ENCODE measurements around the gene BMP10.

BMP10 gene

GRCh38 chr2:68847751-68848150 is 23.4 kb downstream of the BMP10 start:
- DNase-seq = no peak

GRCh38 chr2:68846091-68846490 is 25.1 kb downstream of the BMP10 start:
- no peak for DNase-seq

DNA sequence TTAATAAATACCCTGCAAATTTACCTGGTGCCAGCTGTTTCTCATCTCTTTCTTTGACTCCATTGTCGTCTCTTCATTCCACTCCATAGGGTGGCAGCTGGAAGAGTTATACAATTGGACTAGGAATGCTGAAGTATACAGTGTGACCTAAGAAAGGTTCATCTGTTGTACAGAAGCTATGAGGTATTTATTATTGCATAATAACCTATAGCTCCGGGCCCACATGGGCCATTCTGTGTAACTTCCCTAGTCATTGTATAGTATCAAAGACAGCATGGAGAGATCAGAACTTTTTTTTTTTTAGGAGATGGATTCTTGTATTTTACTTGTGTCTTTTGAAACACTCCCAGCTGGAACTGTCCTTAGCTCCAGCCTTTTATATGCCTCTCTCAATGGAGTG is 26.2 kb downstream of the BMP10 start:
- DNase-seq = no peak

- no peak for DNase-seq
These were observed 31.9 kb downstream of the BMP10 start for GRCh38 chr2:68839260-68839833.

GRCh38 chr2:68838641-68839040 is 32.6 kb downstream of the BMP10 start:
- DNase-seq = no peak

DNA sequence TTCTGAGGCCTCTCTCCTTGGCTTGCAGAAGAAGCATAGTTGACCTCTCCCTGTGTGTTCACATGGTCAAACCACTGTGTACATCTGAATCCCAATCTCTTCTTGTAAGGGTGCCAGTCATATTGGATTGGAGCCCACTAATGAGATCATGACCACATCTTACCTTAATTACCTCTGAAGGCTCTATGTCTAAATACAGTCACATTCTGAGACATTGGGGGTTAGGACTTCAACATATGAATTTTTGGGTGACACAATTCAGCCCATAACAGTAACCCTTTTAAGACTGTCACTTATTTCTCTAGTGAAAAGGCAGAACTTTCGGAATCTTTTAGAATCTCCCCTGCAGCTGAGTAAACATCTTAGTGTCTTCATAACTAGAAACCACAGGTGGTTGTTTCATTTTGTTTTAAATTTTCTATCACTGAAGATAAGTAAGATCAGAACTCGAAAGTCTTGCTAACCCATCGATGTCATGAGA is 33.3 kb downstream of the BMP10 start:
- no peak for DNase-seq

DNA sequence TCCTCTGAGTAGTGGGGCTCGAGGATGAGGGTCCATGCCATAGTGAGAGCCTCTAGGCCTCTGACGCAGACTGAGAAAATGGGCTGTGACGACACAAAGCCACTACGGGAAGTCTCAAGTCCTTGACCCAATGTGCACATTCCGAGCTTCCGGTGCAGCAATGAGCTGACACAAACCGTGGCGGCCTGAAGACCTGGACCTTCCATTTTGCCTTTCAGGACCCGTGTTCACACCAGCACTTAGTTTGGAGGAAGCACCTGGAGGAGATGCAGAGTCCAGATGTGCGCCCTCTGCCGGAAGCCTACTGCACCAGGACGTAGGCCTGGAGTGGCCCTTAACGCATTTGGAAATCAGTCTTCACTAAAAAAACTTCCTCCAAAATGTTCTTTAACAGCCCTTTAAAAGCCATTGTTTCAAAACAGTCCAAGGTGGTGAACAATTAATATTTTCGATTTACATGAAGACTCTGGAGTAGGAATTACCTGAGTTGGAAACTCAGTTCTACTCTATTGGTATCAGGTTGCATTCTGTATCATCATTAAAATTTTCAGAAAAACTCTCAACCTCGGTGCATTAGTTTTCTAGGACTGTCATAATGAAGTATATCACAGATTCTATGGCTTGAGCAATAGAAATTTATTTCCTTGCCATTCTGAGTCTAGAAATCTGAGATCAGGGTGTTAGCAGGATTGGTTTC is 33.9 kb downstream of the BMP10 start:
- DNase-seq = no peak

DNA sequence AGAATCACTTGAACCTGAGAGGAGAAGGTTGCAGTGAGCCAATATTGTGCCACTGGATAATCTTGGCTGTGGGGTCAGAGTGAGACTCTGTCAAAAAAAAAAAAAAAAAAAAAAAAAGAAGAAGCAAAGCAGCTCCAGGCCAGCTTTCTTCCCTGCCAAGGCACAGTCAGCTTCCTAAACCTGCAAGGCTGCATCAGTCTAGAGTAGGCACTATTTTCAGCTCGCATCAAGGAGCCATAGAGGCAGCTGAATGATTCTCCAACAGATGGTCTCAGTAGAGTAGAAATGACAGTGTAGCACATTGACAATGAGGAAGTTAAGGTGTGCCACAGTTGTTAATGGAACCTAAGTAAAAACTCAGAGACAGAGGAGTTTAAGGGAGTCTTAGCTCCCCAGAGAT is 35.6 kb downstream of the BMP10 start:
- no peak for DNase-seq

- DNase-seq = no peak
These were observed 36.3 kb downstream of the BMP10 start for GRCh38 chr2:68834737-68835376.

- no peak for DNase-seq
These were observed 38.0 kb downstream of the BMP10 start for GRCh38 chr2:68833162-68833561.

GRCh38 chr2:68832233-68832869 is 38.8 kb downstream of the BMP10 start:
- DNase-seq = no peak

- no peak for DNase-seq
These were observed 39.4 kb downstream of the BMP10 start for GRCh38 chr2:68831686-68832232.

DNA sequence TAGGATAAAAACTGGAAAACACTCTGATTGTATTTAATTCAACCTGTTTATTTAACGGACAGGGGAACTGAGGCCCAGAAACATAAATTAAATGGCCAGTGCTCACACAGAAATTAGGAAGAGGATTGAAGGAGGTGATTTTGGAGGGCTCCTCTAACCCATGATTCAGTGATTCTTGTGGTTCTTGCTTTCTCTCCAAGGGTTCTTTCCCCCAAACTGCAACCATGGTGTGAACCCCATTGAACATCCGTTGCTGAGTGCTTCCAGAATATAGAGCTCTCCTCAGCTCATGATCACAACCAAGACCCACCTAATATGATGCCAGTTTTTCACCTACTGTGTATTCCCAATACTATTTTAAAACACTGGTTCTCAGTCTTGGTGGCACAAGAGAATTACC is 41.4 kb downstream of the BMP10 start:
- no peak for DNase-seq

DNA sequence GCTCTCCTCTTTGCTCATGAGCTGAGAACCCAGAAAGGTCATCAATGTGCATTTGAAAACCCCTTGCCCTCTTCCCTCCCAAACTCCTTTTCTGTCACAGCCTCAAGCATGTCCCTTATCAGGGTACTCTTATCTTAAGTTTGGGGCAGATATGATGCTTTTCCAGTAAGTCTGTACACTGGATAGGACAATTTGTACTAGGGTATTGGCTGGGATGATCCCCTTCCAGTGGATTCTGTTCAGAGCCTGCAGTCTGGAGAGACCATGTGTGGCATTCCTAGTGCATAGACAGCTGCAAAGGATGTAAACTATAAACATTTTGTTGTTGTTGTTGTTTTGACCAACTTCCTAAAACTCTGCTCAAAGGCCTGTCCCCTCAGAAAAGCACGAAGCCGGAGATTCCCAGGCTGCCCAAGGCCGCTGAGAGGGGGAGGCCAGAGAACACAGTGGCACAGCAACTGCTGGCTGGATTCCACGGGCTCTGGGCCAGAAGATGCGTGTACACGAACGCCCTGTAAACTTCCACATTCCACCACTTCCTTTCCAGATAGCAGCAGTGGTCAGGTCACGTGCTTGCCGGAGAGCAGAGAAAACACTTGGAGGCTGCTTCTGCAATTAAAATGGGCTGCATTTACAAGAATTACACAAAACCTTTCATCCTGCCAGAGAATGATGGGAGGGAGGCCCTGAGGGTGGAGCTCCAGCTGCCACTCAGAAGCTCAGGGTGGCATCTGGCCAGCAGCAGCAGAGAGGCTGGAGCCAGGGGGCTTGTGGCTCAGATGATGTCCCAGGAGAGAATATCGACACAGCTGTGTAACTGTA is 42.1 kb downstream of the BMP10 start:
- DNase-seq = no peak

GRCh38 chr2:68827666-68828065 is 43.5 kb downstream of the BMP10 start:
- no peak for DNase-seq

GRCh38 chr2:68825866-68826265 is 45.3 kb downstream of the BMP10 start:
- DNase-seq = no peak

DNA sequence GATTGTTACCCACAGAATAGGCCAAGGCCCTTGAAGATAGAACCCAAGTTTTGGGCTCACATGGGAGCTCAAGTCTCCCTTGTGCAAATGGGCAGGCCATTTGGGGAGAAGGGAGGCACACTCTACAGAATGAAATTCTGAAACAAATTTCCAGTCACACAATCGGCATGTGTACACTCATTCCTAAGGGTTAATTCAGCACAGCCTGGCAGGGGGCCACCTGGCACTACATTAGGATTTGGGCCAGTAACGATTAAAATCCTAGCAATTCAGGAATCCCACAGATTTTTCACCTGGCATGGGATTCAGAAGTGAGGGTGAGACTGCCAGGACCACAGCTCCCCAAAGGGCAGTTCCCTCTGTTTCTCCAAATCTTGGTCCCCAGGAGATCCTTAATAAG is 46.4 kb downstream of the BMP10 start:
- no peak for DNase-seq

DNA sequence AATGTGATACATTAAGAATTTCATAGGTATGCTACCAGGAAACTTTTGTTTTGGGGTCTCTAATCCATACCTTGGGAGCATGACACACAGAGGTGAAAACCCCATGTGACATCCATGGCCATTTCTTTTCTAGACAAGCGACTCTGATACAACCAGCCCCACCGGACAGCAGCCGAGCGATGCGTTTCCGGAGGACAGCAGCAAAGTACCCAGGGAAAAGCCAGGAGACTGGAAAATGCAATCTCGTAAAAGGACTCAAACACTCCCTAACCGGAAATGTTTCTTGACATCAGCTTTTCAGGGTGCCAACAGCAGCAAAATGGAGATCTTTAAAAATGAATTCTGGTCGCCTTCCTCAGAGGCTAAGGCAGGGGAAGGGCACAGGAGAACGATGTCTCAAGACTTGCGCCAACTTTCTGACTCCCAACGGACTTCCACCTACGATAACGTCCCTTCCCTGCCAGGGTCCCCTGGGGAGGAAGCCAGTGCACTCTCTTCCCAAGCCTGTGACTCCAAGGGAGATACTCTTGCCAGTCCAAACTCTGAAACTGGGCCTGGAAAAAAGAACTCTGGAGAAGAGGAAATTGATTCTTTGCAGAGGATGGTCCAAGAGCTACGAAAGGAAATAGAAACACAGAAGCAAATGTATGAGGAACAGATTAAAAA is 48.9 kb downstream of the BMP10 start:
- DNase-seq = no peak

- DNase-seq = no peak
These were observed 51.6 kb downstream of the BMP10 start for GRCh38 chr2:68819556-68819955.

GRCh38 chr2:68817306-68817705 is 53.9 kb downstream of the BMP10 start:
- no peak for DNase-seq
